Adrenal gland (tissue), 5 donors: Measurements from ENCODE around the gene COMMD4.
"Not testable (repeated sequence)": the region's sequence is repeated elsewhere in the genome, so short reads cannot be mapped to it uniquely, and the experiment has no call there.

ENCODE experiments used
- CTCF ChIP-seq, 6 experiments: fragments of 450-650 bp in 4 of 6; fragments of 200-600 bp in 2 of 6; sonication (generic) in 1 of 6; IDR thresholded peaks; 1 replicate in 5 of 6; 2 replicates in 1 of 6; pipeline versions ENCODE4 v1.5.1 to v1.8.0; 2016 to 2021; ENCODE audit warnings: antibody characterized with exemption in 6 of 6, mild to moderate bottlenecking in 2 of 6, moderate library complexity in 1 of 6
- POLR2A ChIP-seq, 2 donors: fragments of 450-650 bp; IDR thresholded peaks; one replicate each; pipeline ENCODE4 v1.6.1; 2017; ENCODE audit warnings: antibody characterized with exemption in 2 of 2, mild to moderate bottlenecking in 2 of 2, moderate library complexity in 1 of 2
- donor health status: DM: no; HTN: no; CAD: no.

DNA sequence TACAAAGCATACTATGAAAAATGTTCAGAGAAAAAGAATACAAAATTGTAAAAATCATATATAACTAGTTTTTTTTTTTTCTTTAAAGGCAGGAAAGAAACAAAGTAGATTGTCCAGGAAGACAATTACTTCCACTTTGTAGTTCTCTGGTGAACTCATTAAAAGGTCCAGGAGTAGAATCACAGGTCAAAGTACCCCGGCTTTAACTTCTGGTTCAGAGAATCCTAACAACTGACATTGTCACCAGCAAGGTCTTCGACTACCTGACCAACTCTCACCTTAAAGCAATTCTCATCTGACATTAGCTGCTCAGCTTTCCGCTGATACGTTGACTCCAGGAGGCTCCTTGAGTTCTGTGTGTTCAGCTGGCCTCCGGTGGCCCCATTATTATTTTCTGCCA, 48.1 kb downstream of the COMMD4 start:
- TF ChIP-seq POLR2A, CTCF (IDR thresholded peaks at IDR 0.05): not testable (repeated sequence)
